HG02610 (cell line): ENCODE data around the gene TMEM18.

ENCODE experiments used
- ATAC-seq: cut with Tn5 transposase; IDR thresholded peaks from one replicate; pipeline ENCODE4 v1.9.1; 2021; ENCODE audit warnings: mild to moderate bottlenecking, moderate library complexity; ENCODE audit not compliant: unreplicated experiment

The TMEM18 gene

GRCh38 chr2:636641-637405 is 40.4 kb downstream of the TMEM18 start:
- ATAC-seq = no peak

- ATAC-seq = no peak
Measured at GRCh38 chr2:635687-636621, 41.3 kb downstream of the TMEM18 start.

GRCh38 chr2:634636-635388 is 42.4 kb downstream of the TMEM18 start:
- no peak for ATAC-seq

GRCh38 chr2:634041-634440 is 43.2 kb downstream of the TMEM18 start:
- ATAC-seq = no peak

- no peak for ATAC-seq
Measured at GRCh38 chr2:633371-633770, 43.8 kb downstream of the TMEM18 start.

- ATAC-seq = no peak
Measured at GRCh38 chr2:632471-632870, 44.7 kb downstream of the TMEM18 start.

GRCh38 chr2:631741-632140 is 45.5 kb downstream of the TMEM18 start:
- no peak for ATAC-seq

- ATAC-seq = no peak
Measured at GRCh38 chr2:630451-631320, 46.5 kb downstream of the TMEM18 start.

- ATAC-seq = no peak
Measured at GRCh38 chr2:629961-630360, 47.2 kb downstream of the TMEM18 start.

- no peak for ATAC-seq
Measured at GRCh38 chr2:628651-629050, 48.6 kb downstream of the TMEM18 start.

GRCh38 chr2:627926-628560 is 49.2 kb downstream of the TMEM18 start:
- no peak for ATAC-seq

- no peak for ATAC-seq
Measured at GRCh38 chr2:627340-627709, 49.9 kb downstream of the TMEM18 start.

GRCh38 chr2:626491-627339 is 50.5 kb downstream of the TMEM18 start:
- no peak for ATAC-seq

- ATAC-seq = no peak
Measured at GRCh38 chr2:625415-626333, 51.5 kb downstream of the TMEM18 start.

- no peak for ATAC-seq
Measured at GRCh38 chr2:624551-625347, 52.5 kb downstream of the TMEM18 start.

GRCh38 chr2:624096-624495 is 53.1 kb downstream of the TMEM18 start:
- no peak for ATAC-seq
